Measurements from ENCODE around the gene NOS1AP.
"Not testable (repeated sequence)": the region's sequence is repeated elsewhere in the genome, so short reads cannot be mapped to it uniquely, and the experiment has no call there.

The NOS1AP gene

GRCh38 chr1:162347281-162347680 lies 277.8 kb downstream of the NOS1AP start:
- Histone ChIP-seq H3K27ac (ENCODE audit: low read depth in 2 of 2, low read length in 2 of 2) (no peak overlapping the region), H3K27me3 (ENCODE audit: control insufficient read depth in 2 of 2, insufficient read depth in 2 of 2, low read length in 2 of 2) (no peaks in the 10 kb centered on the region), H3K4me3 (ENCODE audit: low read length in 2 of 2) (no peak overlapping the region), H3K9ac (ENCODE audit: low read depth in 1 of 2, low read length in 2 of 2) (no peak overlapping the region), H3K36me3 (ENCODE audit: control insufficient read depth in 2 of 2, insufficient read depth in 2 of 2, low read length in 2 of 2) (no peaks in the 10 kb centered on the region), H3K9me3 (ENCODE audit: control insufficient read depth in 2 of 2, low read length in 2 of 2) (no peaks in the 10 kb centered on the region), H3K4me1 (ENCODE audit: control insufficient read depth in 2 of 2, insufficient read depth in 2 of 2, low read length in 2 of 2) (peaks cover 11 to 13% of the 10 kb centered on the region in 2 donors)

DNA sequence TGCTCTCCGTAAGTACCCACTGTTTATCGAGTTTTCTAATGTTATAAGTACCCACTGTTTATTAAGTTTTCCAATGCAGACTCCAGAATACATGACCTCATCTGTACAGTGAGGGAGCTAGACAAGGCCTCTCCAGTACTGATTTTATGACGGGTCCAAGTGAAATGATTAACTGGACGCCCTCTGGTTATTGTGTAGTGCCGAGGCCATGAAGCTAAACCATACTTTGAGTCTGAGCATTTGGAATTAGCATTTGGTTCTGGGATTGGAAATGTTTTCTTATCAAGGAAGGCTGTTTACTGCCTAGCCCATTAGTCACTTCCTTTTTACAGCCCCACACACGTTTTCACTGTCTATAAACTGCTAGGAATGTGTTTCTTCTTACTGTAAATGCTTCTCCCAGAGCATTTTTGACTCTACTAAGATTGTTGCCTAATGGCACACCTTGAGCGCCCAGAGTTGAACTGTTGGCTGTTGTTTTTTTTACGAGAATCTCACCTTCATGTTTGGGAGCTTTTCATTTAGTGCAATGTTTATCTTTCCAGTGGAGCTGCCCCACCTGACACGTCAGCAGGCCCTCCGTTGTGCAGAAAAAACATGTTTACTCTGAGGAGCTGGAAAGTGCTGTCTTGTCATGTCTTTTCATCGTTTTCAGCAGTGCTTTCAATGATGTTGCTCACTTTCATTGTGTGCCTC lies 280.3 kb downstream of the NOS1AP start:
- Histone ChIP-seq H3K4me3 (ENCODE audit: low read length in 2 of 2) (peak overlapping the region in 1 of 2 donors; percentile 9), H3K36me3 (ENCODE audit: control insufficient read depth in 2 of 2, insufficient read depth in 2 of 2, low read length in 2 of 2) (peaks cover 0 to under 1% of the 10 kb centered on the region in 2 donors), H3K4me1 (ENCODE audit: control insufficient read depth in 2 of 2, insufficient read depth in 2 of 2, low read length in 2 of 2) (peaks cover 13% of the 10 kb centered on the region in 2 donors), H3K9me3 (ENCODE audit: control insufficient read depth in 2 of 2, low read length in 2 of 2) (no peaks in the 10 kb centered on the region), H3K27me3 (ENCODE audit: control insufficient read depth in 2 of 2, insufficient read depth in 2 of 2, low read length in 2 of 2) (no peaks in the 10 kb centered on the region), H3K27ac (ENCODE audit: low read depth in 2 of 2, low read length in 2 of 2) (peak overlapping the region; percentile 66 to 78), H3K9ac (ENCODE audit: low read depth in 1 of 2, low read length in 2 of 2) (no peak overlapping the region)

DNA sequence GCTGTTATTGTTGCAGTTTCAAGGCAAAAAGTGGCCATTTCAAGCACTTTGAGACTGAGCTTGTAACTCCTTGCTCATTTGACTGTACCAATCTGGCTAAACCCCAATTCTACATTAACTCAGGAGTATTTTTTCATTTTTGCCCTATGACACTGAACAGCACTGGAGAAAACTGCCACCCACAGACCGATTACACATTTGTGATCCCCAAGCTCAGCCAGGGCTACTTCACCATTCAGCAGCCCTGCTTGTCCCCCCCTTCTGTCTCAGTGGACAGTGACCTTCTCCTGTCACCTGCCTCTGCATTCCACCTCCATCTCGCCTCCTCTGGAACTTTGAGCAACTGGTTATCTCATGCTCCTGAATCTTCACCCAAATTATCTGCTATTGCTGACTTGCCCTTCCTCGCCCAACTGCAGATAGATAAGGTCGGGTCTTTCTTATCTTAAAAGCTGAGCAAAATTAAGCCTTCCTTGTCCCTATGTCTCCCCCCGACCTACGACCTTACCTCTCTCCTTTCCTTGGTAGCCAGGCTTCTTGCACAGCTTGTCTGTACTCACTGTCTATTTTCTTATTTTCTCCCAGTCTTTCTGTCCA lies 281.9 kb downstream of the NOS1AP start:
- H3K9ac ChIP-seq (ENCODE audit: low read depth in 1 of 2, low read length in 2 of 2) = no peak overlapping the region
- H3K4me3 ChIP-seq (ENCODE audit: low read length in 2 of 2) = no peak overlapping the region
- H3K27me3 ChIP-seq (ENCODE audit: control insufficient read depth in 2 of 2, insufficient read depth in 2 of 2, low read length in 2 of 2) = no peaks in the 10 kb centered on the region
- H3K36me3 ChIP-seq (ENCODE audit: control insufficient read depth in 2 of 2, insufficient read depth in 2 of 2, low read length in 2 of 2) = peaks cover 0 to 7% of the 10 kb centered on the region in 2 donors
- H3K4me1 ChIP-seq (ENCODE audit: control insufficient read depth in 2 of 2, insufficient read depth in 2 of 2, low read length in 2 of 2) = peaks cover 13% of the 10 kb centered on the region in 2 donors
- no peaks in the 10 kb centered on the region for H3K9me3 ChIP-seq (ENCODE audit: control insufficient read depth in 2 of 2, low read length in 2 of 2)
- no peak overlapping the region for H3K27ac ChIP-seq (ENCODE audit: low read depth in 2 of 2, low read length in 2 of 2)

DNA sequence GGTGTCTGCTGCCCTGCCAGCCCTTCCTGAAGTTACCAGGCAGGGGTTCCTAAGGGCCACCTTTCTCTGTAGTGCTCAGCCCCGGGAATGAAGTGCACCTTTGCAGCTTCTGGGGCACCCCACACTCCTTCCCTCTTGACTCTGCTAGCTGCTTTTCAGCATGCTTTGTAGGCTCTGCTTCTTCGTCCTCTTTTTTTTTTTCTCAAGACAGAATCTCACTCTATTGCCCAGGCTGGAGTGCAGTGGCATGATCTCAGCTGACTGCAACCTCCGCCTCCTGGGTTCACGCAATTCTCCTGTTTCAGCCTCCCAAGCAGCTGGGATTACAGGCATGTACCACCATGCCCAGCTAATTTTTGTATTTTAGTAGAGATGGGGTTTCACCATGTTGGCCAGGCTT lies 282.4 kb downstream of the NOS1AP start:
- peaks cover 13% of the 10 kb centered on the region in 2 donors for H3K4me1 ChIP-seq (ENCODE audit: control insufficient read depth in 2 of 2, insufficient read depth in 2 of 2, low read length in 2 of 2)

DNA sequence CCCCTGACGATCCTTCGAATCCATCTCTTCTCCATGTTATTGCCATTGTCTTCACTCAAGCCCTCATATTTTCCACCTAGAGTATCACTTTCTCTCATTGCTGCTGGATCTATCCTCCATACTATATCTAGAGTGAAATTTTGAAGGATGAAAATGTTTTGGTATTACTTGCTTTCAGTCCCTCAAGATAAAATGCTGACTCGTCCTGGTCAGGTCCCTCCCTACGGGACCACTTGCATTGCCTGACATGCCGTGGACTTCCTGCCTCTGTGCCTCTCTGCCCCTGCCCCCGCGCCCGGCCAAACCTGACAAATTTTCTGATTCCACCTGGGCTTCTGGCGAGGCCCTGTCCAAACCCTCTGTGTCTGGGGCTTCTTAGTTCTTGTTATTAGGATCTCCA lies 283.6 kb downstream of the NOS1AP start:
- H3K27me3 ChIP-seq (ENCODE audit: control insufficient read depth in 2 of 2, insufficient read depth in 2 of 2, low read length in 2 of 2) = no peaks in the 10 kb centered on the region
- no peak overlapping the region for H3K9ac ChIP-seq (ENCODE audit: low read depth in 1 of 2, low read length in 2 of 2)
- H3K4me3 ChIP-seq (ENCODE audit: low read length in 2 of 2) = no peak overlapping the region
- no peaks in the 10 kb centered on the region for H3K9me3 ChIP-seq (ENCODE audit: control insufficient read depth in 2 of 2, low read length in 2 of 2)
- peaks cover 13 to 16% of the 10 kb centered on the region in 2 donors for H3K4me1 ChIP-seq (ENCODE audit: control insufficient read depth in 2 of 2, insufficient read depth in 2 of 2, low read length in 2 of 2)
- no peak overlapping the region for H3K27ac ChIP-seq (ENCODE audit: low read depth in 2 of 2, low read length in 2 of 2)
- H3K36me3 ChIP-seq (ENCODE audit: control insufficient read depth in 2 of 2, insufficient read depth in 2 of 2, low read length in 2 of 2) = peaks cover 0 to 7% of the 10 kb centered on the region in 2 donors

More for the DNA sequence above, 282.4 kb downstream of the NOS1AP start:
- H3K9me3 ChIP-seq (ENCODE audit: control insufficient read depth in 2 of 2, low read length in 2 of 2); H3K9ac ChIP-seq (ENCODE audit: low read depth in 1 of 2, low read length in 2 of 2); H3K27me3 ChIP-seq (ENCODE audit: control insufficient read depth in 2 of 2, insufficient read depth in 2 of 2, low read length in 2 of 2); H3K4me3 ChIP-seq (ENCODE audit: low read length in 2 of 2); H3K27ac ChIP-seq (ENCODE audit: low read depth in 2 of 2, low read length in 2 of 2); H3K36me3 ChIP-seq (ENCODE audit: control insufficient read depth in 2 of 2, insufficient read depth in 2 of 2, low read length in 2 of 2): not testable (repeated sequence)

DNA sequence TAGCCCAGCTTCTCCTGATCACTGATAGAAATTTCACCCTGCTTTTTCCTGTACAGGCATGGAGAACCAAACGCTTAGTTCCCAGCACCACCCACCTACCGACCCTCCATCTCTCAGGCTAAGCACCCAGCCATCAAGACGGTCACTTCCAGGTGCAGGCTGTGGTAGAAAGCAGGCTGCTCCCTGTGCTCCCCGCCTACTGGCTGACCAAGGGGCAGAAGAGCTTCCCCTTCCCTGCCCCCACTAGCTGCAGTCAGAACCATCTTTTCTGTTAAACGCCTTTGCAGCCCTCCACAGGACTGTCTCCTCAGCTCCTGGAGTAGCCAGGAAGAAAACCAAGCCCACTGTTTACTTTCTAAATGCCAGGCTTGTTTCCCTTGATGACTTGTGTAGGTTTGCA lies 284.2 kb downstream of the NOS1AP start:
- H3K36me3 ChIP-seq (ENCODE audit: control insufficient read depth in 2 of 2, insufficient read depth in 2 of 2, low read length in 2 of 2) = peaks cover 0 to 7% of the 10 kb centered on the region in 2 donors
- no peak overlapping the region for H3K9ac ChIP-seq (ENCODE audit: low read depth in 1 of 2, low read length in 2 of 2)
- peaks cover 13 to 17% of the 10 kb centered on the region in 2 donors for H3K4me1 ChIP-seq (ENCODE audit: control insufficient read depth in 2 of 2, insufficient read depth in 2 of 2, low read length in 2 of 2)
- no peaks in the 10 kb centered on the region for H3K27me3 ChIP-seq (ENCODE audit: control insufficient read depth in 2 of 2, insufficient read depth in 2 of 2, low read length in 2 of 2)
- H3K27ac ChIP-seq (ENCODE audit: low read depth in 2 of 2, low read length in 2 of 2) = no peak overlapping the region
- H3K4me3 ChIP-seq (ENCODE audit: low read length in 2 of 2) = no peak overlapping the region
- H3K9me3 ChIP-seq (ENCODE audit: control insufficient read depth in 2 of 2, low read length in 2 of 2) = no peaks in the 10 kb centered on the region

DNA sequence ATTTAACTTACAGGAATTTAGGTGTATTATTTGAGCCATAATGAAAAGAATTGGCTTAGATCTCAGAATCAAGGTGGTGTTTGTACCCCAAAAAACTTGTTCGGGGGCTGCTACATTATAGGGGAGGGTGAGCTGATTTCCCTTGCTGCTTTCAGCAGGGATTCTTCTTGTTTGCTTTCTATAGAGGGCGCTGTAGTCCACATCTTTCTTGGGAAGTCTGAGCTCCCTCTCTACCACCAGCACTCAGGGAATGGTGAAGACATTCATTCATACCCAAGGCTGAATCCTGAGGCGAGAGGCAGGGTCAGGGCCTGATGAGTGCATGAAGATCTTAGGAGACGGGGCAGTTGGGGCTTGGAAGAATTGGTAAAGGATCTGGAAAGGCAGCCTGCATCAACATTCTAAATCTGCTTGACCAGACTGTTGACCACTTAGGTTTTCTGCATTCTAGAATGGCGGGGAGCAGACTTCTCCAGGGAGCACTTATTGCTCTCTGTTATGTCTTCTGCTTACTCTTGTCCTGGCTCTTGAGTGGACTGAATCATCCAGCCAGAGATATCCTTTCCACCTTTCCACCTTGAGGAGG lies 288.3 kb downstream of the NOS1AP start:
- peaks cover 0 to 7% of the 10 kb centered on the region in 2 donors for H3K36me3 ChIP-seq (ENCODE audit: control insufficient read depth in 2 of 2, insufficient read depth in 2 of 2, low read length in 2 of 2)
- no peaks in the 10 kb centered on the region for H3K27me3 ChIP-seq (ENCODE audit: control insufficient read depth in 2 of 2, insufficient read depth in 2 of 2, low read length in 2 of 2)
- H3K4me1 ChIP-seq (ENCODE audit: control insufficient read depth in 2 of 2, insufficient read depth in 2 of 2, low read length in 2 of 2) = peaks cover 9 to 17% of the 10 kb centered on the region in 2 donors
- no peak overlapping the region for H3K27ac ChIP-seq (ENCODE audit: low read depth in 2 of 2, low read length in 2 of 2)
- no peaks in the 10 kb centered on the region for H3K9me3 ChIP-seq (ENCODE audit: control insufficient read depth in 2 of 2, low read length in 2 of 2)
- H3K4me3 ChIP-seq (ENCODE audit: low read length in 2 of 2) = no peak overlapping the region
- no peak overlapping the region for H3K9ac ChIP-seq (ENCODE audit: low read depth in 1 of 2, low read length in 2 of 2)

DNA sequence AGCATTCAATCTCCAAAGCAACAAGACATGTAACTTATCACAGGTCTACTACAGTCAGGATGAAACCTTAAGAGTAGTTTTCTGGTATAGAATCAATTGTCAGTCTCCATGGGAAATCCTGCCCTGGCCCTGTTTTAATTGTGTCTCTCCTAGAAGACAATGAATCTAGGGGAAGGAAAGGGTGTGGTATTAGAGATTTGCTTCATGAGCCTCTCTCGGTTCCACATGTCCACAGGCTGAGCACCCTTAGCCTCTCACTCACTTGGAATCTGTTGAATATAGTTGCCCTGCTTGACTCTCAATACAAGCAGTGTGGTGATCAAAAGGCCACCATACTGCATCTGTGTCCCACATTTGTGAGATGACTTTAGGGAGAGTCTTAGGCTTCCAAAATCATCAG lies 289.4 kb downstream of the NOS1AP start:
- Histone ChIP-seq H3K4me1 (ENCODE audit: control insufficient read depth in 2 of 2, insufficient read depth in 2 of 2, low read length in 2 of 2) (peaks cover 7 to 23% of the 10 kb centered on the region in 2 donors), H3K27me3 (ENCODE audit: control insufficient read depth in 2 of 2, insufficient read depth in 2 of 2, low read length in 2 of 2) (no peaks in the 10 kb centered on the region), H3K4me3 (ENCODE audit: low read length in 2 of 2) (no peak overlapping the region), H3K9me3 (ENCODE audit: control insufficient read depth in 2 of 2, low read length in 2 of 2) (no peaks in the 10 kb centered on the region), H3K9ac (ENCODE audit: low read depth in 1 of 2, low read length in 2 of 2) (no peak overlapping the region), H3K36me3 (ENCODE audit: control insufficient read depth in 2 of 2, insufficient read depth in 2 of 2, low read length in 2 of 2) (peaks cover 0 to 7% of the 10 kb centered on the region in 2 donors), H3K27ac (ENCODE audit: low read depth in 2 of 2, low read length in 2 of 2) (peak overlapping the region in 1 of 2 donors; percentile 68)

GRCh38 chr1:162359523-162360236 lies 290.2 kb downstream of the NOS1AP start:
- peak overlapping the region; percentile 62 to 68 for H3K27ac ChIP-seq (ENCODE audit: low read depth in 2 of 2, low read length in 2 of 2)
- no peak overlapping the region for H3K4me3 ChIP-seq (ENCODE audit: low read length in 2 of 2)
- no peaks in the 10 kb centered on the region for H3K9me3 ChIP-seq (ENCODE audit: control insufficient read depth in 2 of 2, low read length in 2 of 2)
- peaks cover 0 to 7% of the 10 kb centered on the region in 2 donors for H3K36me3 ChIP-seq (ENCODE audit: control insufficient read depth in 2 of 2, insufficient read depth in 2 of 2, low read length in 2 of 2)
- H3K9ac ChIP-seq (ENCODE audit: low read depth in 1 of 2, low read length in 2 of 2) = peak overlapping the region in 1 of 2 donors; percentile 39
- no peaks in the 10 kb centered on the region for H3K27me3 ChIP-seq (ENCODE audit: control insufficient read depth in 2 of 2, insufficient read depth in 2 of 2, low read length in 2 of 2)
- peaks cover 7 to 23% of the 10 kb centered on the region in 2 donors for H3K4me1 ChIP-seq (ENCODE audit: control insufficient read depth in 2 of 2, insufficient read depth in 2 of 2, low read length in 2 of 2)
